HepG2 (cell line): ENCODE data around the gene MEF2B. TPM values are rescaled to one million over a fixed set of nuclear protein-coding genes. Genes with fewer than 3 reads are reported as not detected.
A peak's percentile ranks its signal among the peaks of the same experiment; 100 is the strongest.

Source experiments
- BRCA1 ChIP-seq: sonication (generic); formaldehyde crosslinking; IDR thresholded peaks from 2 replicates; pipeline ENCODE4 v1.4.0; 2020; ENCODE audit warnings: missing genetic modification reagents
- CBX2 ChIP-seq, 2 experiments: fragments of 200-600 bp in 1 of 2; sonication (generic); formaldehyde crosslinking in 1 of 2; IDR thresholded peaks; 2 replicates each; pipeline versions ENCODE4 v1.7.0 to v1.8.1; 2018 to 2022; ENCODE audit warnings: low read depth in 2 of 2, low read length in 1 of 2, mild to moderate bottlenecking in 1 of 2, missing genetic modification reagents in 1 of 2
- CREM ChIP-seq, 2 experiments: sonication (generic) in 1 of 2; formaldehyde crosslinking in 1 of 2; IDR thresholded peaks; 2 replicates each; pipeline versions ENCODE4 v1.4.0 to v1.6.1; 2016 to 2020; ENCODE audit warnings: antibody characterized with exemption in 1 of 2, mild to moderate bottlenecking in 1 of 2, missing genetic modification reagents in 1 of 2
- GATAD2A ChIP-seq: IDR thresholded peaks from 2 replicates; pipeline ENCODE4 v1.6.1; 2016
- HES4 ChIP-seq: sonication (generic); formaldehyde crosslinking; IDR thresholded peaks from 2 replicates; pipeline ENCODE4 v1.9.0; 2021; ENCODE audit warnings: mild to moderate bottlenecking, missing genetic modification reagents, borderline replicate concordance
- HNRNPK ChIP-seq: fragments of 200-400 bp; formaldehyde crosslinking; IDR thresholded peaks from 2 replicates; pipeline ENCODE4 v1.6.1; 2018; ENCODE audit warnings: low read length, low read depth, moderate library complexity, mild to moderate bottlenecking; ENCODE audit not compliant: poor library complexity, severe bottlenecking
- IRF1 ChIP-seq: sonication (generic); formaldehyde crosslinking; IDR thresholded peaks from 2 replicates; pipeline ENCODE4 v1.4.0; 2020; ENCODE audit warnings: low read depth, mild to moderate bottlenecking, missing genetic modification reagents
- MED1 ChIP-seq: sonication (generic); formaldehyde crosslinking; IDR thresholded peaks from 2 replicates; pipeline ENCODE4 v1.4.0; 2020; ENCODE audit warnings: missing genetic modification reagents
- MED13 ChIP-seq: sonication (generic); formaldehyde crosslinking; IDR thresholded peaks from 2 replicates; pipeline ENCODE4 v1.5.0; 2020; ENCODE audit warnings: missing genetic modification reagents
- ONECUT2 ChIP-seq: sonication (generic); formaldehyde crosslinking; IDR thresholded peaks from 2 replicates; pipeline ENCODE4 v1.4.0; 2020; ENCODE audit warnings: missing genetic modification reagents
- PPARG ChIP-seq: conservative IDR thresholded peaks from 2 replicates; pipeline ENCODE4 v1.6.1; 2016; ENCODE audit warnings: missing biosample characterization, missing genetic modification reagents
- RAD21 ChIP-seq: fragments of 450-650 bp; formaldehyde crosslinking; IDR thresholded peaks from 2 replicates; pipeline ENCODE4 v1.5.0; 2020; ENCODE audit warnings: mild to moderate bottlenecking
- REXO4 ChIP-seq: sonication (generic); formaldehyde crosslinking; IDR thresholded peaks from 2 replicates; pipeline ENCODE4 v1.8.0; 2022; ENCODE audit warnings: missing genetic modification reagents, mild to moderate bottlenecking, borderline replicate concordance
- RFX1 ChIP-seq: fragments of 450-650 bp; IDR thresholded peaks from 2 replicates; pipeline ENCODE4 v1.6.1; 2017
- RXRA ChIP-seq: sonication (generic); formaldehyde crosslinking; IDR thresholded peaks from 2 replicates; pipeline ENCODE4 v1.5.1; 2020; ENCODE audit warnings: missing genetic modification reagents
- SAP130 ChIP-seq: IDR thresholded peaks from 2 replicates; pipeline ENCODE4 v1.6.1; 2016; ENCODE audit warnings: low read depth
- WIZ ChIP-seq: sonication (generic); formaldehyde crosslinking; IDR thresholded peaks from 2 replicates; pipeline ENCODE4 v1.5.1; 2020; ENCODE audit warnings: mild to moderate bottlenecking, missing genetic modification reagents
- ZFP37 ChIP-seq: sonication (generic); formaldehyde crosslinking; IDR thresholded peaks from 2 replicates; pipeline ENCODE4 v1.4.0; 2020; ENCODE audit warnings: missing genetic modification reagents, borderline replicate concordance
- ZNF235 ChIP-seq: sonication (generic); formaldehyde crosslinking; IDR thresholded peaks from 2 replicates; pipeline ENCODE4 v1.8.1; 2023; ENCODE audit warnings: mild to moderate bottlenecking, missing genetic modification reagents, borderline replicate concordance
- ZNF335 ChIP-seq: sonication (generic); formaldehyde crosslinking; IDR thresholded peaks from 2 replicates; pipeline ENCODE4 v1.4.0; 2020; ENCODE audit warnings: missing genetic modification reagents
- ZNF761 ChIP-seq: sonication (generic); formaldehyde crosslinking; conservative IDR thresholded peaks from 2 replicates; pipeline ENCODE4 v1.4.0; 2020; ENCODE audit warnings: mild to moderate bottlenecking, missing genetic modification reagents
- ZNF776 ChIP-seq: sonication (generic); formaldehyde crosslinking; IDR thresholded peaks from 2 replicates; pipeline ENCODE4 v1.4.0; 2020; ENCODE audit warnings: mild to moderate bottlenecking, missing genetic modification reagents
- ZZZ3 ChIP-seq: sonication (generic); formaldehyde crosslinking; IDR thresholded peaks from 2 replicates; pipeline ENCODE4 v1.4.0; 2020; ENCODE audit warnings: missing genetic modification reagents, mild to moderate bottlenecking, borderline replicate concordance
- polyA plus RNA-seq, 8 experiments: library from polyadenylated mRNA; depleted of rRNA in 3 of 8; stranded (reverse) in 7 of 8; unstranded in 1 of 8; fragments of >200 nt; fragmentation: Illumina TruSeq in 4 of 8; extraction: Trizol in 4 of 8; gene quantifications; 2 replicates each; pipeline versions ENCODE4 v1.2.1 to v1.2.3, GENCODE V29; 2011 to 2016; ENCODE audit warnings: low read depth in 4 of 8, missing spikeins in 1 of 8, mixed read lengths in 1 of 8; ENCODE audit not compliant: insufficient read depth in 1 of 8
- total RNA-seq, 5 experiments: library from RNA; depleted of rRNA; stranded (reverse); fragments of >200 nt; fragmentation: Illumina TruSeq; extraction: Trizol; gene quantifications; 2 replicates each; pipeline ENCODE4 v1.2.3, GENCODE V29; 2016; ENCODE audit warnings: low read depth in 1 of 5
- TF ChIP-seq, protein P1 (sequence below): sonication (generic); formaldehyde crosslinking; IDR thresholded peaks from 2 replicates; pipeline ENCODE4 v1.5.1; 2020; ENCODE audit warnings: mild to moderate bottlenecking, missing genetic modification reagents, moderate library complexity
- TF ChIP-seq, protein P2 (sequence below): sonication (generic); formaldehyde crosslinking; IDR thresholded peaks from 2 replicates; pipeline ENCODE4 v1.9.0; 2022; ENCODE audit warnings: low read depth, missing genetic modification reagents

MEF2B gene
- total and polyA plus RNA-seq, 2 of the 13 experiments (the other 11 are each of a cell fraction or from before 2014, with no cell fraction given), result 1.2 to 1.7 TPM

- TF ChIP-seq, protein P1, sequence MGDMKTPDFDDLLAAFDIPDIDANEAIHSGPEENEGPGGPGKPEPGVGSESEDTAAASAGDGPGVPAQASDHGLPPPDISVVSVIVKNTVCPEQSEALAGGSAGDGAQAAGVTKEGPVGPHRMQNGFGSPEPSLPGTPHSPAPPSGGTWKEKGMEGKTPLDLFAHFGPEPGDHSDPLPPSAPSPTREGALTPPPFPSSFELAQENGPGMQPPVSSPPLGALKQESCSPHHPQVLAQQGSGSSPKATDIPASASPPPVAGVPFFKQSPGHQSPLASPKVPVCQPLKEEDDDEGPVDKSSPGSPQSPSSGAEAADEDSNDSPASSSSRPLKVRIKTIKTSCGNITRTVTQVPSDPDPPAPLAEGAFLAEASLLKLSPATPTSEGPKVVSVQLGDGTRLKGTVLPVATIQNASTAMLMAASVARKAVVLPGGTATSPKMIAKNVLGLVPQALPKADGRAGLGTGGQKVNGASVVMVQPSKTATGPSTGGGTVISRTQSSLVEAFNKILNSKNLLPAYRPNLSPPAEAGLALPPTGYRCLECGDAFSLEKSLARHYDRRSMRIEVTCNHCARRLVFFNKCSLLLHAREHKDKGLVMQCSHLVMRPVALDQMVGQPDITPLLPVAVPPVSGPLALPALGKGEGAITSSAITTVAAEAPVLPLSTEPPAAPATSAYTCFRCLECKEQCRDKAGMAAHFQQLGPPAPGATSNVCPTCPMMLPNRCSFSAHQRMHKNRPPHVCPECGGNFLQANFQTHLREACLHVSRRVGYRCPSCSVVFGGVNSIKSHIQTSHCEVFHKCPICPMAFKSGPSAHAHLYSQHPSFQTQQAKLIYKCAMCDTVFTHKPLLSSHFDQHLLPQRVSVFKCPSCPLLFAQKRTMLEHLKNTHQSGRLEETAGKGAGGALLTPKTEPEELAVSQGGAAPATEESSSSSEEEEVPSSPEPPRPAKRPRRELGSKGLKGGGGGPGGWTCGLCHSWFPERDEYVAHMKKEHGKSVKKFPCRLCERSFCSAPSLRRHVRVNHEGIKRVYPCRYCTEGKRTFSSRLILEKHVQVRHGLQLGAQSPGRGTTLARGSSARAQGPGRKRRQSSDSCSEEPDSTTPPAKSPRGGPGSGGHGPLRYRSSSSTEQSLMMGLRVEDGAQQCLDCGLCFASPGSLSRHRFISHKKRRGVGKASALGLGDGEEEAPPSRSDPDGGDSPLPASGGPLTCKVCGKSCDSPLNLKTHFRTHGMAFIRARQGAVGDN, result peak; percentile 76
- TF ChIP-seq IRF1 (CRISPR knock-in tag) (no peak), ZZZ3 (no peak), CBX2 (IDR thresholded peaks at IDR 0.05; ENCODE audit: low read depth, low read length) (no peak), CBX2 (CRISPR knock-in tag; IDR thresholded peaks at IDR 0.05; ENCODE audit: low read depth) (no peak), RXRA (no peak), ONECUT2 (CRISPR knock-in tag) (no peak), ZNF235 (CRISPR knock-in tag) (no peak), WIZ (CRISPR knock-in tag) (peak; percentile 41; the same call in 1 of the 2 replicates), PPARG (CRISPR knock-in tag) (no peak), MED1 (CRISPR knock-in tag) (no peak), GATAD2A (CRISPR knock-in tag) (no peak), MED13 (no peak), ZNF335 (CRISPR knock-in tag) (no peak), HNRNPK (no peak), RAD21 (CRISPR knock-in tag) (no peak), REXO4 (CRISPR knock-in tag) (no peak), SAP130 (peak; percentile 86), CREM (IDR thresholded peaks at IDR 0.05) (0 out of 2 replicates have a peak, but pooled peaks have one; percentile 23), CREM (CRISPR knock-in tag; IDR thresholded peaks at IDR 0.05) (no peak), BRCA1 (CRISPR knock-in tag) (no peak), HES4 (no peak), ZNF776 (CRISPR knock-in tag) (no peak), ZNF761 (no peak), ZFP37 (no peak), RFX1 (no peak)
- TF ChIP-seq, protein P2, sequence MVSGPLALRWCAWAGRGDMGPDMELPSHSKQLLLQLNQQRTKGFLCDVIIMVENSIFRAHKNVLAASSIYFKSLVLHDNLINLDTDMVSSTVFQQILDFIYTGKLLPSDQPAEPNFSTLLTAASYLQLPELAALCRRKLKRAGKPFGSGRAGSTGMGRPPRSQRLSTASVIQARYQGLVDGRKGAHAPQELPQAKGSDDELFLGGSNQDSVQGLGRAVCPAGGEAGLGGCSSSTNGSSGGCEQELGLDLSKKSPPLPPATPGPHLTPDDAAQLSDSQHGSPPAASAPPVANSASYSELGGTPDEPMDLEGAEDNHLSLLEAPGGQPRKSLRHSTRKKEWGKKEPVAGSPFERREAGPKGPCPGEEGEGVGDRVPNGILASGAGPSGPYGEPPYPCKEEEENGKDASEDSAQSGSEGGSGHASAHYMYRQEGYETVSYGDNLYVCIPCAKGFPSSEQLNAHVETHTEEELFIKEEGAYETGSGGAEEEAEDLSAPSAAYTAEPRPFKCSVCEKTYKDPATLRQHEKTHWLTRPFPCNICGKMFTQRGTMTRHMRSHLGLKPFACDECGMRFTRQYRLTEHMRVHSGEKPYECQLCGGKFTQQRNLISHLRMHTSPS (CRISPR knock-in tag), result 0 out of 2 replicates have a peak, but pooled peaks have one; percentile 33
These were observed 33.2 kb upstream of the MEF2B start, which contains the start of gene NR2C2AP (continued) for GRCh38 chr19:19203012-19203856.
